Measurements from ENCODE around the gene NCOR2. TPM values are rescaled to one million over a fixed set of nuclear protein-coding genes. Genes with fewer than 3 reads are reported as not detected.

Gene NCOR2
- total and polyA plus RNA-seq, 2 of the 4 experiments (the other 2 are of a cell fraction): 12.9 to 40.8 TPM

GRCh38 chr12:124590447-124590846 lies 23.0 kb upstream of the NCOR2 start:
- Histone ChIP-seq H3K18ac (ENCODE audit: low read depth, low read length) (no peak overlapping the region), H4K8ac (ENCODE audit: low read depth in 2 of 2, low read length in 2 of 2) (no peak overlapping the region), H3K9me3 (ENCODE audit: control insufficient read depth, insufficient read depth, low read length) (no peaks in the 10 kb centered on the region), H3K4me3 (ENCODE audit: insufficient read depth, low read depth, low read length) (no peak overlapping the region), H3K9me1 (ENCODE audit: insufficient read depth, low read length) (no peaks in the 10 kb centered on the region), H2BK15ac (ENCODE audit: low read depth, low read length) (no peak overlapping the region), H4K20me1 (ENCODE audit: insufficient read depth, low read length) (no peaks in the 10 kb centered on the region; the same call in 1 of the 2 replicates), H2BK20ac (ENCODE audit: low read depth, low read length) (no peak overlapping the region), H3K4me1 (ENCODE audit: control insufficient read depth, insufficient read depth, low read length) (peaks cover 9% of the 10 kb centered on the region; the same call in 1 of the 2 replicates), H3K23ac (ENCODE audit: low read depth, low read length) (no peak overlapping the region), H3K27me3 (ENCODE audit: control insufficient read depth, insufficient read depth, low read length) (peaks cover 2% of the 10 kb centered on the region; the same call in 1 of the 2 replicates), H2BK120ac (ENCODE audit: low read depth, low read length) (no peak overlapping the region), H4K91ac (ENCODE audit: insufficient read depth, low read depth, low read length) (no peak overlapping the region), H3K79me1 (ENCODE audit: low read depth in 1 of 2, low read length in 2 of 2) (no peaks in the 10 kb centered on the region), H2AK5ac (ENCODE audit: low read depth, low read length) (no peak overlapping the region), H2BK5ac (ENCODE audit: low read depth, low read length, poor library complexity, severe bottlenecking) (no peak overlapping the region), H3K4ac (ENCODE audit: low read depth, low read length) (no peak overlapping the region), H3K9ac (ENCODE audit: low read depth, low read length) (no peak overlapping the region), H3K4me2 (ENCODE audit: low read depth, low read length) (no peak overlapping the region), H3K36me3 (ENCODE audit: control insufficient read depth, insufficient read depth, low read length) (no peaks in the 10 kb centered on the region), H2AFZ (replicated peaks; ENCODE audit: low read length, poor library complexity) (no peak overlapping the region), H3K56ac (ENCODE audit: extremely low read depth, insufficient read depth, low read length) (no peak overlapping the region), H3K14ac (replicated peaks; ENCODE audit: low read depth, low read length) (no peak overlapping the region), H3K27ac (ENCODE audit: insufficient read depth, low read length) (no peak overlapping the region), H4K5ac (ENCODE audit: low read depth, low read length) (no peak overlapping the region), H2AK9ac (replicated peaks; ENCODE audit: low read depth, low read length, poor library complexity) (no peak overlapping the region)
- ATAC-seq (ENCODE audit: low read depth) (no peak), DNase-seq (no peak)
- TF ChIP-seq CEBPB (IDR thresholded peaks at IDR 0.05; ENCODE audit: low read depth, low read length) (no peak), CHD1 (IDR thresholded peaks at IDR 0.05; ENCODE audit: low read depth, low read length) (no peak), RFX5 (IDR thresholded peaks at IDR 0.05; ENCODE audit: low read depth, low read length) (no peak), SMC3 (IDR thresholded peaks at IDR 0.05; ENCODE audit: low read depth, low read length) (no peak), BHLHE40 (IDR thresholded peaks at IDR 0.05; ENCODE audit: low read depth, low read length) (no peak)
- in situ Hi-C loops (cut with MboI; ENCODE audit: low sequenced_read_pairs) (no loop called here), dilution Hi-C loops (cut with HindIII; ENCODE audit: low sequenced_read_pairs, unreplicated experiment) (no loop called here), intact Hi-C loops (cut with micrococcal nuclease) (no loop called here)
- no TSS peak for BruUV-seq (replicated peaks)
- ChIA-PET POLR2A (ENCODE audit: unreplicated experiment) (no interaction called here), CTCF (interaction anchor here (0.6 kb wide), 1 partner anchor 15 kb away, joined by 5 read pairs; no protein-coding TSS in a partner anchor)
- WGBS, 2 experiments (ENCODE audit: extremely low coverage in 2 of 2, insufficient read length in 1 of 2): 100% methylated on average over 2 of the region's 6 CpGs; no CpG with 5 or more reads in 1 of the 2 experiments

All from IMR-90 (cell line).